Ammon's horn (tissue), 1 donor: ENCODE data around the gene FAM120B.
A peak's percentile ranks its signal among the peaks of the same experiment; 100 is the strongest.

Source experiments
- DNase-seq: peaks from one replicate; pipeline ENCODE4 v3.0.0-alpha.2; 2016; ENCODE audit warnings: low spot score

FAM120B gene

GRCh38 chr6:170420283-170420682 lies 113.7 kb downstream of the FAM120B start:
- DNase-seq = no peak

- no peak for DNase-seq
These were observed 114.5 kb downstream of the FAM120B start for GRCh38 chr6:170420791-170421776.

- DNase-seq = no peak
These were observed 115.4 kb downstream of the FAM120B start for GRCh38 chr6:170421921-170422320.

GRCh38 chr6:170423030-170423429 lies 116.5 kb downstream of the FAM120B start:
- DNase-seq = no peak

- DNase-seq = no peak
These were observed 117.5 kb downstream of the FAM120B start for GRCh38 chr6:170423814-170424603.

GRCh38 chr6:170424604-170425126 lies 118.1 kb downstream of the FAM120B start:
- DNase-seq = no peak

- no peak for DNase-seq
These were observed 122.9 kb downstream of the FAM120B start for GRCh38 chr6:170429450-170429849.

GRCh38 chr6:170433163-170434116 lies 126.9 kb downstream of the FAM120B start:
- DNase-seq = no peak

GRCh38 chr6:170434117-170434820 lies 127.7 kb downstream of the FAM120B start:
- DNase-seq = no peak

GRCh38 chr6:170434821-170435155 lies 128.2 kb downstream of the FAM120B start:
- DNase-seq = no peak

- no peak for DNase-seq
These were observed 129.2 kb downstream of the FAM120B start for GRCh38 chr6:170435766-170436165.

GRCh38 chr6:170436209-170436809 lies 129.8 kb downstream of the FAM120B start:
- no peak for DNase-seq

GRCh38 chr6:170437719-170438401 lies 131.3 kb downstream of the FAM120B start:
- DNase-seq = no peak

GRCh38 chr6:170438402-170438753 lies 131.8 kb downstream of the FAM120B start:
- peak; percentile 82 for DNase-seq

- no peak for DNase-seq
These were observed 132.3 kb downstream of the FAM120B start for GRCh38 chr6:170438861-170439260.

GRCh38 chr6:170439366-170440361 lies 133.1 kb downstream of the FAM120B start:
- DNase-seq = no peak

- DNase-seq = no peak
These were observed 133.9 kb downstream of the FAM120B start for GRCh38 chr6:170440437-170440836.

GRCh38 chr6:170441316-170441715 lies 134.8 kb downstream of the FAM120B start:
- no peak for DNase-seq

- no peak for DNase-seq
These were observed 136.0 kb downstream of the FAM120B start for GRCh38 chr6:170442596-170442995.
